Colonic mucosa (tissue), 4 donors: ENCODE results near the gene HOXB6. TPM values are rescaled to one million over a fixed set of nuclear protein-coding genes. Genes with fewer than 3 reads are reported as not detected.

Experiments
- DNase-seq: peaks from one replicate; pipeline ENCODE4 v3.0.0-alpha.2; 2020
- H3K27ac ChIP-seq: fragments of 200-600 bp; one replicate; pipeline ENCODE4 v1.8.0; 2021
- H3K27me3 ChIP-seq: fragments of 200-600 bp; one replicate; pipeline ENCODE4 v1.8.0; 2021
- H3K36me3 ChIP-seq: fragments of 200-600 bp; one replicate; pipeline ENCODE4 v1.8.0; 2021
- H3K4me1 ChIP-seq: fragments of 200-600 bp; one replicate; pipeline ENCODE4 v1.8.0; 2021; ENCODE audit warnings: mild to moderate bottlenecking
- H3K4me3 ChIP-seq: fragments of 200-600 bp; one replicate; pipeline ENCODE4 v1.8.0; 2021
- H3K9ac ChIP-seq, 2 donors: one replicate each; pipeline ENCODE4 v1.7.0; 2013; ENCODE audit warnings: control low read depth in 2 of 2, low read depth in 2 of 2, low read length in 2 of 2
- H3K9me3 ChIP-seq: fragments of 200-600 bp; one replicate; pipeline ENCODE4 v1.8.0; 2021
- CTCF ChIP-seq: fragments of 200-600 bp; IDR thresholded peaks from one replicate; pipeline ENCODE4 v1.8.0; 2022; ENCODE audit warnings: antibody characterized with exemption, mild to moderate bottlenecking
- intact Hi-C: fragments of 100-400 bp; cut with DNase I; formaldehyde crosslinking; loops from one replicate; pipeline ENCODE4 v1.14.1; 2022
- total RNA-seq, 2 donors: library from RNA; stranded (reverse); fragmentation: NEBNext Ultra II Directional in 1 of 2; extraction: Animal tissue kit (Norgen Biotek cat#: 25700) in 1 of 2; gene quantifications; one replicate each; pipeline ENCODE4 v1.2.1, GENCODE V29; 2021
- donor health status: healthy.
- donor health status: DM: no; HTN: no; CAD: no.
- donor health status: DM: no; HTN: no; CAD: no.

The HOXB6 gene
- total RNA-seq, 2 donors from 2014 or later = 30.0 to 71.0 TPM

GRCh38 chr17:48632579-48633265, 27.9 kb upstream of the HOXB6 start:
- Histone ChIP-seq H3K36me3 (no peaks in the 10 kb centered on the region), H3K27ac (peak overlapping the region; percentile 86), H3K27me3 (peaks cover 34% of the 10 kb centered on the region), H3K9ac (peak overlapping the region; percentile 71 to 76), H3K4me3 (peak overlapping the region; percentile 33), H3K9me3 (no peaks in the 10 kb centered on the region), H3K4me1 (peaks cover 26% of the 10 kb centered on the region)
- DNase-seq = peak; percentile 30
- intact Hi-C loops = no loop called here
- TF ChIP-seq CTCF = no peak

- peak overlapping the region; percentile 8 for H3K4me3 ChIP-seq
- H3K4me1 ChIP-seq = peaks cover 26% of the 10 kb centered on the region
- intact Hi-C loops = no loop called here
- H3K9ac ChIP-seq = peak overlapping the region; percentile 71 to 76
- peak overlapping the region; percentile 86 for H3K27ac ChIP-seq
- H3K36me3 ChIP-seq = no peaks in the 10 kb centered on the region
- TF ChIP-seq CTCF = no peak
- H3K9me3 ChIP-seq = no peaks in the 10 kb centered on the region
- peaks cover 40% of the 10 kb centered on the region for H3K27me3 ChIP-seq
- DNase-seq = peak; percentile 64
Observed at GRCh38 chr17:48631693-48632578, 27.1 kb upstream of the HOXB6 start.

GRCh38 chr17:48630925-48631692, 26.3 kb upstream of the HOXB6 start:
- no peak overlapping the region for H3K4me3 ChIP-seq
- intact Hi-C loops = no loop called here

GRCh38 chr17:48630009-48630924, 25.5 kb upstream of the HOXB6 start:
- peaks cover 41% of the 10 kb centered on the region for H3K27me3 ChIP-seq
- H3K27ac ChIP-seq = peak overlapping the region; percentile 86
- peak; percentile 62 for DNase-seq

More at GRCh38 chr17:48630925-48631692, 26.3 kb upstream of the HOXB6 start:
- Histone ChIP-seq H3K4me1 (peaks cover 26% of the 10 kb centered on the region), H3K9me3 (no peaks in the 10 kb centered on the region), H3K36me3 (no peaks in the 10 kb centered on the region), H3K27me3 (peaks cover 47% of the 10 kb centered on the region), H3K9ac (peak overlapping the region; percentile 45 to 71), H3K27ac (peak overlapping the region; percentile 86)
- TF ChIP-seq CTCF = no peak
- peak; percentile 85 for DNase-seq

More at GRCh38 chr17:48630009-48630924, 25.5 kb upstream of the HOXB6 start:
- TF ChIP-seq CTCF = no peak
- H3K36me3 ChIP-seq = no peaks in the 10 kb centered on the region
- intact Hi-C loops = no loop called here
- peaks cover 23% of the 10 kb centered on the region for H3K4me1 ChIP-seq
- H3K9me3 ChIP-seq = no peaks in the 10 kb centered on the region
- H3K9ac ChIP-seq = peak overlapping the region in 1 of 2 donors; percentile 71
- no peak overlapping the region for H3K4me3 ChIP-seq
